HG03457 (cell line): ENCODE measurements around the gene LMO7.
"Not testable (repeated sequence)": the region's sequence is repeated elsewhere in the genome, so short reads cannot be mapped to it uniquely, and the experiment has no call there.

ENCODE experiments used
- ATAC-seq: cut with Tn5 transposase; IDR thresholded peaks from one replicate; pipeline ENCODE4 v1.9.1; 2021; ENCODE audit warnings: moderate number of reproducible peaks; ENCODE audit not compliant: unreplicated experiment

The LMO7 gene

DNA sequence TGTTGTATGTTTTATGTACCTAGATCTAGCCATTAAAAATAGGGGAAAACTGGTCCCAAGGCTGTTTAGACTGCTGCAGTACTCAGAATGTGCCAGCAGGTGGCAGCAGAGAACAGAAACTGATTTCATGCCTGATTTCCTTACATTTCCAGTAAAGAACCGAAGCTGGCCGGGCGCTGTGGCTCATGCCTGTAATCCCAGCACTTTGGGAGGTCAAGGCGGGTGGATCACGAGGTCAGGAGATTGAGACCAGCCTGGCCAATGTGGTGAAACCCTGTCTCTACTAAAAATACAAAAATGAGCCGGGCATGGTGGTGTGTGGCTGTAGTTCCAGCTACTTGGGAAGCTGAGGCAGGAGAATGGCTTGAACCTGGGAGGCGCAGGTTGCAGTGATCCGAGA, 59.8 kb downstream of the LMO7 start:
- ATAC-seq, result not testable (repeated sequence)

DNA sequence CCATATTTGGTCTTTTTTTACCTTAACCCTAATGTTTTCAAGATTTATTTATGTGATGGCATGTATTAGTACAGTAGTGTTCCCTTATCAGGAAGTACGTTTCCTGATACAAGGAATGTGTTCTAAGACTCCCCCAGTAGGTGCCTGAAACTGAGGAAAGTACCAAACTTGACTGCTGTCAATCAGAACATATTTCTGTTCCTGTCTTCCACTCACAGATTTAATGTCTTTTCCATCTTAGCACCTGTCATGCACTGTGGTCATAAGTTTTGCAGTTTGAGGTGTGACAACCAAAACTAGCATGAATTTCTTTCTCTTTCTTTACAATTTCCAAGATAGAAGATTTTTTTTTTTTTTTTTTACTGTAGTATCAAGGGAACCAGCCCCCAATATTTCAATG, 62.9 kb downstream of the LMO7 start:
- no peak for ATAC-seq

- not testable (repeated sequence) for ATAC-seq
These were observed 63.6 kb downstream of the LMO7 start for GRCh38 chr13:75699717-75700116.

GRCh38 chr13:75700552-75700951, 64.4 kb downstream of the LMO7 start:
- ATAC-seq, result no peak

DNA sequence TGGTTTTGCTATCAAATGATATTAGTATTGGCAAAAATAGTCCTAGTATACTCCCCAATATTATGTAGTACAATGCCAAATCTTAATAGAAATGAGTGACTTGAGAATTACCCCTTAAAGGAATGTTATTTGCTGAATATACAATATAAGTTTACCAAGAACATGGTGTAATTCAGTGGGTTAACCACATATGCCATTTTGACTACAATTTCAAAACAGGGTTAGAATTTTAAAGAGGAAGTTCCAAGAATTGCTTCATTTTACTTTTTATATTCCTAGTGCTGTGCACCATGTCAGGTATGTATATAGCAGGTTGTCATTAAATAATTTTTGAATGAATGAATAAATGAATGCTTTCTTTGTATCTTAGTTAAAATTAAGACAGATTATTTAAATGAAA, 66.3 kb downstream of the LMO7 start:
- no peak for ATAC-seq

DNA sequence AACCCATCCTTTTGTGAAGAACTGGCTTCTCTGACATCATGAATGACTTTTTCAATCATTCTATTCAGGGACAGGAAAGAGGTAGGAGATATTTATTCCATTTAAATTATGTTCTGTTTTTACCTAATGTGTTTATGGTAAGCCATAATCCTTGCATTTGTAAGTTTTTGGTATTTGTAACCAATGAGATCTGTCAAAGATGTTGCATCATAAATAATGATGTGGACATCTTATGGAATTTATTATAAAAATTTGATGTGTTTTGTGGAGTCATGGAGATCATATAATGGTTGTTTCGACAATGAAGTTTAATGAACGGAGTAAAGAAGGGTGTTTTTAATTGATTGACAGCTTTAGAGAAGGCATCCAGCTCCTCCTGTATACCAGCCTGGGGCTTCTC, 67.6 kb downstream of the LMO7 start:
- ATAC-seq, result no peak

- ATAC-seq, result no peak
These were observed 68.2 kb downstream of the LMO7 start for GRCh38 chr13:75704194-75704926.

DNA sequence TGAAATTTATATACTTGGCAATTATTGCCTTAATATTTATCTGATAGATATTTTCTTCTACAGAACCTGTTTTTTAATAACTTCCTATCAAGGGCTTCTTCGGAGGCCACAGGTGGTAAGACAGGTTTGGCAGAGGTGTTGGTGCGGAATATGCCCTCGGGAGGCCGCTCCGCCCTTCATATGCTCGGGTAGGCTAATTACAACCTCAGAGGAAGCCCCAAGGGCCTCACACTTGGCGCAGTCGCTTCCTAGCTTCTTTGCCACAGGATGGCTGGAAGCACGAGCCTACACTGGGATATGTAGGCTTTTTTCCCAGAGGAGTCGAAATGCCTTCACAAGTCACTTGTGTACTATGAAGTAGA, 68.8 kb downstream of the LMO7 start:
- no peak for ATAC-seq

- ATAC-seq, result no peak
These were observed 69.3 kb downstream of the LMO7 start for GRCh38 chr13:75705395-75705794.

DNA sequence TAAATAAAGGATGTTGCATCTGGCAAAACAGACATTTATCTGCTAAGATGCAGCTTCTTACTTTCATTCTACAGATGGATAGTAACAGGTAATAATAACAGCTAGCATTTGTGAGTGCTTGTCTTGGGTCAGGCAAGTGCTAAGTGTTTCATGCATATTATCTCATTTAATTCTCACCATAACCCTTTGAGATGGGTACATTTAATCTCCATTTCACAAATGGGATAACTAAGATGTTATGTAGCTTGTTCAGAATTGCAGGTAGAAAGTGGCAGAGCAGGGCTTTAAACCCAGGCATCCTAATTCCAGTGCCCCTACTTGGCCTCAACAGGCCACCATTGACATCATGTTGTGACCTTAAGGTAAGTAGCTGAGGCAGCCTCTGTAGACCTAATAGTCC, 69.8 kb downstream of the LMO7 start:
- no peak for ATAC-seq

DNA sequence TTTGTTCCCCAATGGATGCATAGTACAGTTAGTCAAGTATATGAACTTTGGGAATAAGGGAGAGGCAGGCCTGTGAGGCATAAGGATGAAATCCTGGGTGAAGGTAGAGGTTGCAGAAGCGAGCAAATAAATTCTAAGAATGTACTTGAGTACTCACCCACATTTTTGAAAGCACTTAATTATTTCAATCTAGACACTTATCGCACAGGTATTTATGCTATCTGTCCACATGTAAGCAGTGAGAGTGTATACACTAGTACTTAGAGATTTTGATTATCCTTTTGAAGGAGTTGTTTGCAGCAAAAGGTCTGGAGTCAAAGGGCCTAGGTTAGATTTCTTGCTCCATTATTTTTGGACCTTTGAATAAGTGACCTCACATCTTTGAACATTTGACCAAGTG, 77.7 kb downstream of the LMO7 start:
- ATAC-seq, result no peak

DNA sequence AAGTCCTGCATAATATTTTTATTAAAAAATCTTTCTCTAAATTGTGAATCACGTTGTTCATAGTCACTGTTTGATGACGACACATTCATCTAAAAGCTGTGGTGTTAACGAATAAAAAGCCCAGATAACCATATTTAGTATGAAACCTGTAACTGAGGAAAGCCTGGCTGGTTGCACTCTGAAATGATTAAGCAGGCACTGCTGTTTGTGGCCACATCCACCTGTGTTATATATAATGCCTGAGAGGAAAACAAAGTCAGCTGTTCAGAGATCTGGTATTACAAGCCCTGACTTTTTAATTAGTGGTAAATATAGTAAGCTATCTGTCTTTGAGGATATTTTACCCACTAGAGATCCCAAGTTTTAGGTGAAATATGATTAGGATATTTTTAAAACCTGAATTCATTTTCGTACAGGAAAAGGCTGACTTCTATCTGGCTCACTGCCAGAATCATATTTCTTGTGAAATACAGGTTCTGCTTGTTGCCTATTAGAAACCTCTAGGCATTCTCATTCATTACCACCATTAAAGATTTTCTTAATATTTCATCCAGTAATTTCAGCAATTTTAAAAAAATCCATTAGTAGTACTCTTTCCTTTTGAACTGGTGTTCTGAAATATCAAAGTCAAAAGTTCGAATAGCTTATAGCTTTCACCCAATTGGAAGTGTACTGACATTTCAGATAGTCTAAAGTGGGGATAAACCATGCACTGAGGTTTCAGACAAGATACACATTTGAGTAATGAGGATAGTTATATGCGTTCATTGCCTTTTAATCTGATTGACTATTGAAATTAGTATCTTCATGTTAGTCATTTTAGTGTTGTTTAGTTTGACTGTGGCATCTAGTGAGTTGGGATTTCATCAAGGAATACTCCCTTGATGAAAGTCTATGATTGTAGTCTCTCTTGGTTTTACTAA, 79.7 kb downstream of the LMO7 start:
- peak; percentile 96 for ATAC-seq

DNA sequence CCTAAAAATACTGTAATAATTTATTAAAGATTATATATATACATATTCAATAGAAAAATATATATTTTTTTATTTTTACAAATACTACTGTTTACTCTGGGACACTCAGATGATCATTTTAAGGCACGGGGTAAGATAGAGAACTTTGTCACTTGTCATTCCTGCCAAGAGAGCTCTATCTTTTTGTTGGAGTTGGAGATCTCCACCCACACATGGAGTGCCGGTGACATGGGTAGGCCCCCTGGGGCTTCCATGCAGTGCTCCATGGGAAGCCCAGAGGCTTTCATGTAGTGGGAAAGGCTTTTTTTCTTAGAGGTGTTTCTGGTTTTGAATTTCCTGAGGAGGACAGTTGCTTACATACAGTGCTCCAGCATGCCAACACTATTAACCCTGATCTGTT, 81.4 kb downstream of the LMO7 start:
- ATAC-seq, result no peak

DNA sequence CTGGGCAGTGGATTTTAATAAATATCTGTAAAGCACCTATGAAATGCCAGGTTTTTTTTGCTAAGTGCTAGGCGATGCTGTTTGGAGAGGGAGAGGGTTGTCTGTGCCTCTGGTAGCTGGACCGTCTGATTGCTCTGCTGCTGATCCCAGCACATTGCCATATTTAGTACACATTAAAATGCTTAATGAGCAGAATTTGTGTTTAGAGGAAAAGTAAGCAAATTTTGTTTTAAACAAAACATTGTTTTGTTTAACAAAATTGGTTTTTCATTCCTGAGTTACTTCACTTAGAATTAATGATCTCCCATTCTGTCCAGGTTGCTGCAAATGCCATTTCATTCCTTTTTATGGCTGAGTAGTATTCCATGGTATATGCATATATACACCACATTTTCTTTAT, 85.2 kb downstream of the LMO7 start:
- no peak for ATAC-seq

GRCh38 chr13:75723901-75724300, 87.8 kb downstream of the LMO7 start:
- no peak for ATAC-seq

GRCh38 chr13:75724752-75725517, 88.8 kb downstream of the LMO7 start:
- ATAC-seq, result no peak

GRCh38 chr13:75725736-75726135, 89.6 kb downstream of the LMO7 start:
- ATAC-seq, result no peak

- no peak for ATAC-seq
These were observed 90.2 kb downstream of the LMO7 start for GRCh38 chr13:75726306-75726705.

DNA sequence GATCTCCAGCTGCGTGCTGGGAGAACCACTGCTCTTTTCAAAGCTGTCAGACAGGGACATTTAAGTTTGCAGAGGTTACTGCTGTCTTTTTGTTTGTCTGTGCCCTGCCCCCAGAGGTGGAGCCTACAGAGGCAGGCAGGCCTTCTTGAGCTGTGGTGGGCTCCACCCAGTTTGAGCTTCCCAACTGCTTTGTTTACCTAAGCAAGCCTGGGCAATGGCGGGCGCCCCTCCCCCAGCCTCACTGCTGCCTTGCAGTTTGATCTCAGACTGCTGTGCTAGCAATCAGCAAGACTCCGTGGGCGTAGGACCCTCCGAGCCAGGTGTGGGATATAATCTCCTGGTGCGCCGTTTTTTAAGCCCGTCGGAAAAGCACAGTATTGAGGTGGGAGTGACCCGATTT, 97.0 kb downstream of the LMO7 start:
- ATAC-seq, result not testable (repeated sequence)

DNA sequence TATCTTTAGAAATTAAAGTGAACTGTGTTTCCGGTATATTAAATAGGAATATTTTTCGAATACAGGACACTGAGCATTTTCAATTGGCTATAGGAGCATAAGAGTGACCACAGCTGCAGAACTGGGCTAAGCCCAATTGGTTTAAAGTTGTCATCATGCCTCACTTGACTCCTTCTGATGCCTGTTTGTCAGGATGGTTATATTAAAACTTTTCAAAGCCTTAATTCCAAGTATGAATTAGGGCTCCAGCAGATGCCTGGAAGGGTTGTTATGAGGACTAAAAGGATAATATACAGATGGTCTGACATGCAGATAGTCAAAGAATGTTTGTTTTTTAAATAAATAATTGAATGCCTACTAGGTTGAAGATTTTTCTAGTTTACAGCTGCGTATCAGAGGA, 100.0 kb downstream of the LMO7 start:
- no peak for ATAC-seq

DNA sequence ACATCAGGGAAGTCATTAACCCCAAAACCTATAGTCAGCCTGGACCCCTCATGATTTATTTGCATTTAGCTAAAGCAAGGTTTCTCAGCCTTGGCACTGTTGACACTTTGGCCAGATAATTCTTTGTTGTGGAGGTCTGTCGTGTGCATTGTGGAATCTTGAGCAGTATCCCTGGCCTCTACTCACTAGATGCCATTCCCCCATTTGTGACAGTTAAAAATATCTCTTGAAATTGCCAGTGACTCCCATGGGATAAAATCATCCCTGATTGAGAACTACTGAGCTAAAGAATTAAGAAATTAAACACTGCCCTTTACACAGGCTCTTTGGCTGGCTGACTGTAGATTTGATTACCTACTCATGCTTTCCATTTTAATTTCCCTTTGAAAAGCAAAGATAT, 102.7 kb downstream of the LMO7 start:
- ATAC-seq, result no peak
